OCI-LY1 (cell line): ENCODE data around the gene CACNA1B.

Source experiments
- EZH2 ChIP-seq: fragments of 200-600 bp; sonication (generic), shearing (Covaris generic); IDR thresholded peaks from 2 replicates; pipeline ENCODE4 v1.8.0; 2017; ENCODE audit warnings: borderline replicate concordance, mixed run types, mild to moderate bottlenecking, antibody characterized with exemption, low read length, moderate library complexity, mixed read lengths
- TF ChIP-seq, protein P1 (sequence below): fragments of 200-600 bp; sonication (generic), shearing (Covaris generic); IDR thresholded peaks from 2 replicates; pipeline ENCODE4 v1.5.1; 2017; ENCODE audit warnings: mild to moderate bottlenecking, antibody characterized with exemption, low read length, moderate library complexity, mixed read lengths

DNA sequence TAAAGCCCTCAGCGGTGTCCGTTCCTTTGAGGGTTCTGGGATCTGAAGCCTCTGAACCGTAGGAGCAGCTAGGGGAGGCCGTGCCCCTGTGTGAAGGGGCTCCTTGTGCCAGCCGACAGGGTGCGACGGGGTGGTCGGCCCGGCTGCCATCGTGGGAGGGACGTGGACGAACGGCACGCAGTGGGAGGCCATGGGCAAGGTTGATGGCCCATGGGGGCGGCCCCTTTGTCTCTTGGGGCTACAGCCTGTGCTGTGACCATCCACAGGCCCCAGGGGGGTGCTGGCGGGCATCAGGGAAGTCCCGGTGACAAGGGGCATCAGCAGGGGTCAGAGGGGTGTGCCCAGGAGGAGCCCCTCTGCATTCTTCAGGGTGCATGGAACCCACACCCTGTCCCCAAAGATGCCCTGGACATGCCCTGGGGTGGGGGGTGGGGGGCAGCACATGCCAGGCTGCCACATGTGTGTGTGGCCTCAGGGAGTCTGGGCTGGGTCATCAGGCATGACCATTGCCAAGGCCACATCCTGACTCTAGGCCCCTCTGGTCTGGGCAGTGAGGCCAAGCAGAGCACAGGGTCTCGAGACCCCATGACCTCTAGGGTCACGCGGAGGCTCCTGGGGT, 49.6 kb upstream of the CACNA1B start:
- TF ChIP-seq EZH2, result no peak
- TF ChIP-seq, protein P1, sequence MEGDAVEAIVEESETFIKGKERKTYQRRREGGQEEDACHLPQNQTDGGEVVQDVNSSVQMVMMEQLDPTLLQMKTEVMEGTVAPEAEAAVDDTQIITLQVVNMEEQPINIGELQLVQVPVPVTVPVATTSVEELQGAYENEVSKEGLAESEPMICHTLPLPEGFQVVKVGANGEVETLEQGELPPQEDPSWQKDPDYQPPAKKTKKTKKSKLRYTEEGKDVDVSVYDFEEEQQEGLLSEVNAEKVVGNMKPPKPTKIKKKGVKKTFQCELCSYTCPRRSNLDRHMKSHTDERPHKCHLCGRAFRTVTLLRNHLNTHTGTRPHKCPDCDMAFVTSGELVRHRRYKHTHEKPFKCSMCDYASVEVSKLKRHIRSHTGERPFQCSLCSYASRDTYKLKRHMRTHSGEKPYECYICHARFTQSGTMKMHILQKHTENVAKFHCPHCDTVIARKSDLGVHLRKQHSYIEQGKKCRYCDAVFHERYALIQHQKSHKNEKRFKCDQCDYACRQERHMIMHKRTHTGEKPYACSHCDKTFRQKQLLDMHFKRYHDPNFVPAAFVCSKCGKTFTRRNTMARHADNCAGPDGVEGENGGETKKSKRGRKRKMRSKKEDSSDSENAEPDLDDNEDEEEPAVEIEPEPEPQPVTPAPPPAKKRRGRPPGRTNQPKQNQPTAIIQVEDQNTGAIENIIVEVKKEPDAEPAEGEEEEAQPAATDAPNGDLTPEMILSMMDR, result no peak
